ENCODE data around the gene CCDC8. TPM values are rescaled to one million over a fixed set of nuclear protein-coding genes. Genes with fewer than 3 reads are reported as not detected.

The CCDC8 gene
- total RNA-seq, 1 experiment from 2014 or later: 93.6 TPM

- no peak for DNase-seq (ENCODE audit: low spot score)
- in situ Hi-C loops (cut with HindIII; ENCODE audit: low sequenced_read_pairs): no loop called here
Observed at GRCh38 chr19:46368116-46368515, 45.2 kb downstream of the CCDC8 start.

- no peak for DNase-seq (ENCODE audit: low spot score)
Observed at GRCh38 chr19:46367426-46367825, 45.9 kb downstream of the CCDC8 start.

GRCh38 chr19:46366620-46367292, 46.6 kb downstream of the CCDC8 start:
- no peak for DNase-seq (ENCODE audit: low spot score)
- in situ Hi-C loops (cut with HindIII; ENCODE audit: low sequenced_read_pairs): no loop called here

More at GRCh38 chr19:46367426-46367825, 45.9 kb downstream of the CCDC8 start:
- in situ Hi-C loops (cut with HindIII; ENCODE audit: low sequenced_read_pairs): no loop called here

GRCh38 chr19:46365561-46365960, 47.8 kb downstream of the CCDC8 start:
- in situ Hi-C loops (cut with HindIII; ENCODE audit: low sequenced_read_pairs): no loop called here
- DNase-seq (ENCODE audit: low spot score): no peak

GRCh38 chr19:46364359-46364758, 49.0 kb downstream of the CCDC8 start:
- no peak for DNase-seq (ENCODE audit: low spot score)
- in situ Hi-C loops (cut with HindIII; ENCODE audit: low sequenced_read_pairs): no loop called here

GRCh38 chr19:46361915-46362314, 51.4 kb downstream of the CCDC8 start:
- in situ Hi-C loops (cut with HindIII; ENCODE audit: low sequenced_read_pairs): no loop called here

More at GRCh38 chr19:46361915-46362314, 51.4 kb downstream of the CCDC8 start:
- no peak for DNase-seq (ENCODE audit: low spot score)

Other genes starting within 250 kb of the CCDC8 start
- gene IGFL1, start 183.8 kb downstream of the CCDC8 start, total RNA-seq (2014; rRNA removed; shearing (Covaris generic)): not detected in 2 replicates
- not detected in 2 replicates for gene HIF3A, start 116.5 kb downstream of the CCDC8 start, total RNA-seq (2014; rRNA removed; shearing (Covaris generic))
- gene PPP5C, start 66.5 kb downstream of the CCDC8 start, total RNA-seq (2014; rRNA removed; shearing (Covaris generic)): 125 and 155 TPM in 2 replicates
- gene PNMA8C, start 15.4 kb upstream of the CCDC8 start, total RNA-seq (2014; rRNA removed; shearing (Covaris generic)): not detected in 2 replicates
- 40.3 and 40.5 TPM in 2 replicates for gene PNMA8A, start 58.0 kb upstream of the CCDC8 start, total RNA-seq (2014; rRNA removed; shearing (Covaris generic))
- not detected in 2 replicates for gene PNMA8B, start 82.3 kb upstream of the CCDC8 start, total RNA-seq (2014; rRNA removed; shearing (Covaris generic))
- 109 and 147 TPM in 2 replicates for gene CALM3, start 187.8 kb upstream of the CCDC8 start, total RNA-seq (2014; rRNA removed; shearing (Covaris generic))
- gene PTGIR, start 211.5 kb upstream of the CCDC8 start, total RNA-seq (2014; rRNA removed; shearing (Covaris generic)): 1.7 and 16.2 TPM in 2 replicates
- gene GNG8, start 222.6 kb upstream of the CCDC8 start, total RNA-seq (2014; rRNA removed; shearing (Covaris generic)): not detected in 2 replicates
- 12.0 and 16.3 TPM in 2 replicates for gene DACT3, start 247.6 kb upstream of the CCDC8 start, total RNA-seq (2014; rRNA removed; shearing (Covaris generic))

All from G401 (cell line).